HEK293 (cell line): Measurements from ENCODE around the gene AKAP6.

ENCODE experiments used
- MEIS1 ChIP-seq: sonication (generic); formaldehyde crosslinking; IDR thresholded peaks from 2 replicates; pipeline ENCODE4 v1.8.1; 2022; ENCODE audit warnings: missing genetic modification reagents, mild to moderate bottlenecking, borderline replicate concordance
- ZBTB8A ChIP-seq: fragments of 450-650 bp; formaldehyde crosslinking; IDR thresholded peaks from 2 replicates; pipeline ENCODE4 v1.5.1; 2016; ENCODE audit warnings: missing biosample characterization, missing genetic modification characterization
- ZNF138 ChIP-seq: fragments of 450-650 bp; formaldehyde crosslinking; IDR thresholded peaks from 2 replicates; pipeline ENCODE4 v1.5.1; 2016; ENCODE audit warnings: missing biosample characterization, missing genetic modification characterization, borderline replicate concordance
- TF ChIP-seq, protein P1 (sequence below): fragments of 450-650 bp; formaldehyde crosslinking; IDR thresholded peaks from 2 replicates; pipeline ENCODE4 v1.5.1; 2016; ENCODE audit warnings: missing biosample characterization, missing genetic modification characterization
- TF ChIP-seq, protein P2 (sequence below): fragments of 450-650 bp; formaldehyde crosslinking; IDR thresholded peaks from 2 replicates; pipeline ENCODE4 v1.5.1; 2016; ENCODE audit warnings: missing biosample characterization, missing genetic modification characterization

DNA sequence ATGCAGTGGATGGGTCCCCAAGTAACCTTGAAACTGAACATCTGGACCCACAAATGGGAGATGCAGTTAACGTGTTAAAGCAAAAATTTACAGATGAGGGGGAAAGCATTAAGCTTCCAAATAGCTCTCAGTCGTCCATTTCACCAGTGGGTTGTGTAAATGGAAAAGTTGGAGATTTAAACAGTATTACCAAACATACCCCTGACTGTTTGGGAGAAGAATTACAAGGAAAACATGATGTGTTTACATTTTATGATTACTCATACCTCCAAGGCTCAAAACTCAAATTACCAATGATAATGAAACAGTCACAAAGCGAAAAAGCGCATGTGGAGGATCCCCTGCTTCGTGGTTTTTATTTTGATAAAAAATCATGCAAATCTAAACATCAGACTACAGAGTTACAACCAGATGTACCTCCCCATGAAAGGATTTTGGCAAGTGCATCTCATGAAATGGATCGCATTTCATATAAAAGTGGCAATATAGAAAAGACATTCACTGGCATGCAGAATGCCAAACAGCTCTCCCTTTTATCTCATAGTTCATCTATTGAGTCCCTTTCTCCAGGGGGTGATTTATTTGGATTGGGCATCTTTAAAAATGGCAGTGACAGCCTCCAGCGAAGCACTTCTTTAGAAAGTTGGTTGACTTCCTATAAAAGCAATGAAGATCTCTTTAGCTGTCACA is 493.0 kb downstream of the AKAP6 start:
- TF ChIP-seq, protein P1, sequence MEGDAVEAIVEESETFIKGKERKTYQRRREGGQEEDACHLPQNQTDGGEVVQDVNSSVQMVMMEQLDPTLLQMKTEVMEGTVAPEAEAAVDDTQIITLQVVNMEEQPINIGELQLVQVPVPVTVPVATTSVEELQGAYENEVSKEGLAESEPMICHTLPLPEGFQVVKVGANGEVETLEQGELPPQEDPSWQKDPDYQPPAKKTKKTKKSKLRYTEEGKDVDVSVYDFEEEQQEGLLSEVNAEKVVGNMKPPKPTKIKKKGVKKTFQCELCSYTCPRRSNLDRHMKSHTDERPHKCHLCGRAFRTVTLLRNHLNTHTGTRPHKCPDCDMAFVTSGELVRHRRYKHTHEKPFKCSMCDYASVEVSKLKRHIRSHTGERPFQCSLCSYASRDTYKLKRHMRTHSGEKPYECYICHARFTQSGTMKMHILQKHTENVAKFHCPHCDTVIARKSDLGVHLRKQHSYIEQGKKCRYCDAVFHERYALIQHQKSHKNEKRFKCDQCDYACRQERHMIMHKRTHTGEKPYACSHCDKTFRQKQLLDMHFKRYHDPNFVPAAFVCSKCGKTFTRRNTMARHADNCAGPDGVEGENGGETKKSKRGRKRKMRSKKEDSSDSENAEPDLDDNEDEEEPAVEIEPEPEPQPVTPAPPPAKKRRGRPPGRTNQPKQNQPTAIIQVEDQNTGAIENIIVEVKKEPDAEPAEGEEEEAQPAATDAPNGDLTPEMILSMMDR, result no peak
- TF ChIP-seq ZNF138 (tag by site-specific recombination), result no peak
- TF ChIP-seq MEIS1, result no peak
- no peak for TF ChIP-seq ZBTB8A (tag by site-specific recombination)
- TF ChIP-seq, protein P2, sequence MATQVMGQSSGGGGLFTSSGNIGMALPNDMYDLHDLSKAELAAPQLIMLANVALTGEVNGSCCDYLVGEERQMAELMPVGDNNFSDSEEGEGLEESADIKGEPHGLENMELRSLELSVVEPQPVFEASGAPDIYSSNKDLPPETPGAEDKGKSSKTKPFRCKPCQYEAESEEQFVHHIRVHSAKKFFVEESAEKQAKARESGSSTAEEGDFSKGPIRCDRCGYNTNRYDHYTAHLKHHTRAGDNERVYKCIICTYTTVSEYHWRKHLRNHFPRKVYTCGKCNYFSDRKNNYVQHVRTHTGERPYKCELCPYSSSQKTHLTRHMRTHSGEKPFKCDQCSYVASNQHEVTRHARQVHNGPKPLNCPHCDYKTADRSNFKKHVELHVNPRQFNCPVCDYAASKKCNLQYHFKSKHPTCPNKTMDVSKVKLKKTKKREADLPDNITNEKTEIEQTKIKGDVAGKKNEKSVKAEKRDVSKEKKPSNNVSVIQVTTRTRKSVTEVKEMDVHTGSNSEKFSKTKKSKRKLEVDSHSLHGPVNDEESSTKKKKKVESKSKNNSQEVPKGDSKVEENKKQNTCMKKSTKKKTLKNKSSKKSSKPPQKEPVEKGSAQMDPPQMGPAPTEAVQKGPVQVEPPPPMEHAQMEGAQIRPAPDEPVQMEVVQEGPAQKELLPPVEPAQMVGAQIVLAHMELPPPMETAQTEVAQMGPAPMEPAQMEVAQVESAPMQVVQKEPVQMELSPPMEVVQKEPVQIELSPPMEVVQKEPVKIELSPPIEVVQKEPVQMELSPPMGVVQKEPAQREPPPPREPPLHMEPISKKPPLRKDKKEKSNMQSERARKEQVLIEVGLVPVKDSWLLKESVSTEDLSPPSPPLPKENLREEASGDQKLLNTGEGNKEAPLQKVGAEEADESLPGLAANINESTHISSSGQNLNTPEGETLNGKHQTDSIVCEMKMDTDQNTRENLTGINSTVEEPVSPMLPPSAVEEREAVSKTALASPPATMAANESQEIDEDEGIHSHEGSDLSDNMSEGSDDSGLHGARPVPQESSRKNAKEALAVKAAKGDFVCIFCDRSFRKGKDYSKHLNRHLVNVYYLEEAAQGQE (tag by site-specific recombination), result no peak
